K562 (cell line): Measurements from ENCODE around the gene TJP3. TPM values are rescaled to one million over a fixed set of nuclear protein-coding genes. Genes with fewer than 3 reads are reported as not detected.
A peak's percentile ranks its signal among the peaks of the same experiment; 100 is the strongest.

Experiments used
- CHCHD3 ChIP-seq: fragments of 250-450 bp; sonication (Bioruptor Pico); IDR thresholded peaks from 2 replicates; pipeline ENCODE4 v2.1.2; 2022; ENCODE audit warnings: mild to moderate bottlenecking
- ESRRA ChIP-seq: fragments of 450-650 bp; IDR thresholded peaks from 2 replicates; pipeline ENCODE4 v1.6.1; 2014; ENCODE audit warnings: low read depth, mild to moderate bottlenecking, moderate library complexity, borderline replicate concordance
- ETV5 ChIP-seq: sonication (generic); formaldehyde crosslinking; IDR thresholded peaks from 2 replicates; pipeline ENCODE4 v1.4.0; 2020; ENCODE audit warnings: low read depth, mild to moderate bottlenecking, missing genetic modification reagents
- HDGF ChIP-seq: fragments of 450-650 bp; IDR thresholded peaks from 2 replicates; pipeline ENCODE4 v1.6.1; 2016
- IRF1 ChIP-seq: sonication (generic); formaldehyde crosslinking; IDR thresholded peaks from 2 replicates; pipeline ENCODE4 v1.8.0; 2022; ENCODE audit warnings: missing genetic modification reagents, mild to moderate bottlenecking, borderline replicate concordance
- NFE2 ChIP-seq: IDR thresholded peaks from 2 replicates; pipeline ENCODE4 v1.6.1; 2014; ENCODE audit warnings: antibody characterized with exemption, low read depth
- NFIC ChIP-seq: fragments of 450-650 bp; IDR thresholded peaks from 2 replicates; pipeline ENCODE4 v1.6.1; 2017; ENCODE audit warnings: mild to moderate bottlenecking, inconsistent platforms
- SRSF3 ChIP-seq: fragments of 200-400 bp; formaldehyde crosslinking; IDR thresholded peaks from 2 replicates; pipeline ENCODE4 v1.6.1; 2016; ENCODE audit warnings: mild to moderate bottlenecking, low read length, moderate library complexity; ENCODE audit not compliant: insufficient read depth
- TAF15 ChIP-seq: fragments of 200-400 bp; formaldehyde crosslinking; IDR thresholded peaks from 2 replicates; pipeline ENCODE4 v1.6.1; 2017; ENCODE audit warnings: mild to moderate bottlenecking, low read depth, low read length, moderate library complexity
- TCF3 ChIP-seq: sonication (generic); formaldehyde crosslinking; IDR thresholded peaks from 2 replicates; pipeline ENCODE4 v1.4.0; 2020; ENCODE audit warnings: mild to moderate bottlenecking, missing genetic modification reagents
- ZKSCAN3 ChIP-seq: fragments of 250-450 bp; sonication (Bioruptor Pico); IDR thresholded peaks from 2 replicates; pipeline ENCODE4 v1.4.0; 2020
- ZNF280B ChIP-seq: fragments of 250-450 bp; sonication (Bioruptor Pico); IDR thresholded peaks from 2 replicates; pipeline ENCODE4 v1.5.1; 2021; ENCODE audit warnings: mild to moderate bottlenecking
- ZNF551 ChIP-seq: fragments of 250-450 bp; sonication (Bioruptor Pico); IDR thresholded peaks from 2 replicates; pipeline ENCODE4 v1.5.0; 2021; ENCODE audit warnings: mild to moderate bottlenecking, moderate library complexity
- ZNF583 ChIP-seq: fragments of 250-450 bp; sonication (Bioruptor Pico); IDR thresholded peaks from 2 replicates; pipeline ENCODE4 v1.4.0; 2020
- polyA plus RNA-seq, 8 experiments: library from polyadenylated mRNA; depleted of rRNA in 4 of 8; stranded (reverse) in 5 of 8; unstranded in 3 of 8; fragments of >200 nt; fragmentation: Nextera tagmentation in 2 of 8; fragmentation: Illumina TruSeq in 1 of 8; extraction: Ambion mirVana in 2 of 8; extraction: Trizol in 1 of 8; gene quantifications; 2 replicates each; pipeline versions ENCODE4 v1.2.1 to v1.2.3, GENCODE V29; 2011 to 2014; ENCODE audit warnings: inconsistent platforms in 1 of 8, missing spikeins in 1 of 8
- total RNA-seq, 7 experiments: library from RNA; depleted of rRNA in 6 of 7; stranded (reverse); fragments of >200 nt in 6 of 7; fragmentation: Illumina TruSeq in 2 of 7; extraction: Trizol in 2 of 7; gene quantifications; 2 replicates each; pipeline versions ENCODE4 v1.2.1 to v1.2.3, GENCODE V29; 2011 to 2021; ENCODE audit warnings: low replicate concordance in 1 of 7
- TF ChIP-seq, protein P1 (sequence below), 2 experiments: fragments of 450-650 bp; IDR thresholded peaks; 2 replicates each; pipeline ENCODE4 v1.6.1; 2018; ENCODE audit warnings: mild to moderate bottlenecking in 2 of 2, low read depth in 1 of 2; ENCODE audit not compliant: partially characterized antibody in 2 of 2
- TF ChIP-seq, protein P2 (sequence below): fragments of 450-650 bp; IDR thresholded peaks from 2 replicates; pipeline ENCODE4 v1.6.1; 2016; ENCODE audit warnings: antibody characterized with exemption
- TF ChIP-seq, protein P3 (sequence below), 3 experiments: fragments of 200-800 bp in 1 of 3; sonication (Bioruptor generic) in 1 of 3; sonication (generic) in 1 of 3; formaldehyde crosslinking in 1 of 3; IDR thresholded peaks; 2 replicates each; pipeline versions ENCODE4 v1.6.1 to v1.8.0; 2016 to 2022; ENCODE audit warnings: mild to moderate bottlenecking in 2 of 3, missing compliant biosample characterization in 2 of 3, missing genetic modification characterization in 2 of 3, missing genetic modification reagents in 1 of 3

TJP3 gene
- total and polyA plus RNA-seq, 9 of the 15 experiments (the other 6 are each of a cell fraction or from before 2014, with no cell fraction given), result 0.11 to 2.4 (median 0.57) TPM; not detected in 1

DNA sequence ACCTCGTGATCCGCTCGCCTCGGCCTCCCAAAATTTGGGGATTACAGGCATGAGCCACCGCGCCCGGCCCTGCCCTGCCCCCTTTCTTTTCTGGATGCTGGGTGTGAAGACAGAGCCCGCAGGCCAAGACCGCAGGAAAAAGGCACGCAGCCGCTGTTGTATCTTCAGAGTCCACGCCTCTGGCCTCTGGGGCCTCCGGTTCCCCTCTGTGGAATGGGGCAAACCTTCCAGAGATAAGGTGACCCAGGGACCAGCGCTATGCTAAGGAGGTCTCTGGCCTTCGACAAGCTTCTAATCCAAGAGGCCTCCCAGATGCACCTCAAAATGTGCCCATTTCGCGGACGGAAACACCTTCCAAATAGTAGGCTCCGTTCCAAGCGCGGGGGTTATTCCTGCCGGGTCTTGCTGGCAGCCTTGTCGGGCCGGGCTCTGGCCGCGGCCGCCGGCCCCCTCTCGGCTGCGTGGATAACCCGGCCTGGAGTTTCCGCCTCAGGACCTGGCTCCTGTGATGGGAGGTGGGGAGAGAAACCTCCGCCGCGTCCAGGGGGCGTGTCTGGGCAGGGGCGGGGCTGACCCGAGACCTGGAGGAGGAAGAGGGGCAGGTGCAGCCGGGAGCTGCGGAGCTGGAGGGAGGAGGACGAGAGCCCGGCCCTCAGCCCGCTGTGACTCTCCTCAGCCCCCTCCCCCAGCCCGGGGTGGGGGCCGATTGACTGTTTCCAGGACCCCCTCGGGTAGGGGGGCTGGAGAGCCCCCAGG is 13.1 kb downstream of the TJP3 start (continued):
- TF ChIP-seq, protein P1, sequence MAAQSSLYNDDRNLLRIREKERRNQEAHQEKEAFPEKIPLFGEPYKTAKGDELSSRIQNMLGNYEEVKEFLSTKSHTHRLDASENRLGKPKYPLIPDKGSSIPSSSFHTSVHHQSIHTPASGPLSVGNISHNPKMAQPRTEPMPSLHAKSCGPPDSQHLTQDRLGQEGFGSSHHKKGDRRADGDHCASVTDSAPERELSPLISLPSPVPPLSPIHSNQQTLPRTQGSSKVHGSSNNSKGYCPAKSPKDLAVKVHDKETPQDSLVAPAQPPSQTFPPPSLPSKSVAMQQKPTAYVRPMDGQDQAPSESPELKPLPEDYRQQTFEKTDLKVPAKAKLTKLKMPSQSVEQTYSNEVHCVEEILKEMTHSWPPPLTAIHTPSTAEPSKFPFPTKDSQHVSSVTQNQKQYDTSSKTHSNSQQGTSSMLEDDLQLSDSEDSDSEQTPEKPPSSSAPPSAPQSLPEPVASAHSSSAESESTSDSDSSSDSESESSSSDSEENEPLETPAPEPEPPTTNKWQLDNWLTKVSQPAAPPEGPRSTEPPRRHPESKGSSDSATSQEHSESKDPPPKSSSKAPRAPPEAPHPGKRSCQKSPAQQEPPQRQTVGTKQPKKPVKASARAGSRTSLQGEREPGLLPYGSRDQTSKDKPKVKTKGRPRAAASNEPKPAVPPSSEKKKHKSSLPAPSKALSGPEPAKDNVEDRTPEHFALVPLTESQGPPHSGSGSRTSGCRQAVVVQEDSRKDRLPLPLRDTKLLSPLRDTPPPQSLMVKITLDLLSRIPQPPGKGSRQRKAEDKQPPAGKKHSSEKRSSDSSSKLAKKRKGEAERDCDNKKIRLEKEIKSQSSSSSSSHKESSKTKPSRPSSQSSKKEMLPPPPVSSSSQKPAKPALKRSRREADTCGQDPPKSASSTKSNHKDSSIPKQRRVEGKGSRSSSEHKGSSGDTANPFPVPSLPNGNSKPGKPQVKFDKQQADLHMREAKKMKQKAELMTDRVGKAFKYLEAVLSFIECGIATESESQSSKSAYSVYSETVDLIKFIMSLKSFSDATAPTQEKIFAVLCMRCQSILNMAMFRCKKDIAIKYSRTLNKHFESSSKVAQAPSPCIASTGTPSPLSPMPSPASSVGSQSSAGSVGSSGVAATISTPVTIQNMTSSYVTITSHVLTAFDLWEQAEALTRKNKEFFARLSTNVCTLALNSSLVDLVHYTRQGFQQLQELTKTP (IDR thresholded peaks at IDR 0.05; ENCODE audit: low read depth in 1 of 2, partially characterized antibody in 2 of 2), result no peak
- TF ChIP-seq ZNF583 (CRISPR knock-in tag) (no peak), IRF1 (CRISPR knock-in tag) (no peak), NFE2 (peak; percentile 34; the same call in 1 of the 2 replicates), ZNF551 (CRISPR knock-in tag) (no peak), CHCHD3 (CRISPR knock-in tag) (no peak), NFIC (peak; percentile 65; the same call in 1 of the 2 replicates), ZKSCAN3 (no peak), ETV5 (CRISPR knock-in tag) (0 out of 2 replicates have a peak, but pooled peaks have one; percentile 61), SRSF3 (no peak), TAF15 (no peak), HDGF (peak; percentile 95), ESRRA (peak; percentile 92), ZNF280B (no peak), TCF3 (CRISPR knock-in tag) (no peak)
- TF ChIP-seq, protein P2, sequence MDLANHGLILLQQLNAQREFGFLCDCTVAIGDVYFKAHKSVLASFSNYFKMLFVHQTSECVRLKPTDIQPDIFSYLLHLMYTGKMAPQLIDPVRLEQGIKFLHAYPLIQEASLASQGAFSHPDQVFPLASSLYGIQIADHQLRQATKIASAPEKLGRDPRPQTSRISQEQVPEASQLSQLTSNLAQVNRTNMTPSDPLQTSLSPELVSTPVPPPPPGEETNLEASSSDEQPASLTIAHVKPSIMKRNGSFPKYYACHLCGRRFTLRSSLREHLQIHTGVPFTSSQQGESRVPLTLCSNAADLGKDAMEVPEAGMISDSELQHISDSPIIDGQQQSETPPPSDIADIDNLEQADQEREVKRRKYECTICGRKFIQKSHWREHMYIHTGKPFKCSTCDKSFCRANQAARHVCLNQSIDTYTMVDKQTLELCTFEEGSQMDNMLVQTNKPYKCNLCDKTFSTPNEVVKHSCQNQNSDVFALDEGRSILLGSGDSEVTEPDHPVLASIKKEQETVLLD, result no peak; the same call in 1 of the 2 replicates
- TF ChIP-seq, protein P3, sequence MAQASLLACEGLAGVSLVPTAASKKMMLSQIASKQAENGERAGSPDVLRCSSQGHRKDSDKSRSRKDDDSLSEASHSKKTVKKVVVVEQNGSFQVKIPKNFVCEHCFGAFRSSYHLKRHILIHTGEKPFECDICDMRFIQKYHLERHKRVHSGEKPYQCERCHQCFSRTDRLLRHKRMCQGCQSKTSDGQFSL (CRISPR knock-in tag; IDR thresholded peaks at IDR 0.05), result peak; percentile 76; the same call in 1 of the 2 replicates
- TF ChIP-seq, protein P3 (tag; IDR thresholded peaks at IDR 0.05), result no peak
